ENCODE results near the gene DISC1.

DNA sequence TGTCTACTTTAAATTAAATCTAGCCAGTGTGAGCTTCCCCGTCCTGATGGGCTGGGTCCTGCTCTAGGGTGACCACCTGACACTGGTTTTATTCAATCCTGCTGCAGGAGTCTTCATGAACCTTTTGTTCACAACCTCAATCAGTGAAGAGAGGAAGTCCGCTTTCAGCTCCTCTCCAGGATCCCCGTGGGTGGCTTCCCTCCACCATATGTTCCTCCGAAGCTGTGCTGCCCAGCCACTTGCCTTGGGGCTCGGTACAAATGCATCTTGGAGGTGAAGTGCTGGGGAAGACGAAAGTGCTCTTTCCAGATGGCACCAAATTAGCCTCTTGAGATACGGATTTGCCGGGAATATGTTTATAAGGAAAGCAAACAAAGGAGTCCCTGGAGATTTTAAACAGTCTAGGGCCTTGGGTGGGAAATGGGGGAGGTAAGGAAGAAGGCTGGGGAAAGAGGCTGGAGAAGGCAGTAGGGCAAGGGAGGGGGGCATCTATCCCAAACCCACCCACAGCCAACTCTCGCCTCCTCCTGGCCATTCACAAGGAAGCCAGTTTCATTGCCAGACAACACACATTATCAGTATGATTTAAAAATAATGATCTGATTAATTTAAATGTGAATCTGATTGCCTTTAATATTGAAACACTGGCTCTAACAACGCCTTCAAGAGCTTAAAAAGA lies 430.8 kb downstream of the DISC1 start:
- TF ChIP-seq, protein P1, sequence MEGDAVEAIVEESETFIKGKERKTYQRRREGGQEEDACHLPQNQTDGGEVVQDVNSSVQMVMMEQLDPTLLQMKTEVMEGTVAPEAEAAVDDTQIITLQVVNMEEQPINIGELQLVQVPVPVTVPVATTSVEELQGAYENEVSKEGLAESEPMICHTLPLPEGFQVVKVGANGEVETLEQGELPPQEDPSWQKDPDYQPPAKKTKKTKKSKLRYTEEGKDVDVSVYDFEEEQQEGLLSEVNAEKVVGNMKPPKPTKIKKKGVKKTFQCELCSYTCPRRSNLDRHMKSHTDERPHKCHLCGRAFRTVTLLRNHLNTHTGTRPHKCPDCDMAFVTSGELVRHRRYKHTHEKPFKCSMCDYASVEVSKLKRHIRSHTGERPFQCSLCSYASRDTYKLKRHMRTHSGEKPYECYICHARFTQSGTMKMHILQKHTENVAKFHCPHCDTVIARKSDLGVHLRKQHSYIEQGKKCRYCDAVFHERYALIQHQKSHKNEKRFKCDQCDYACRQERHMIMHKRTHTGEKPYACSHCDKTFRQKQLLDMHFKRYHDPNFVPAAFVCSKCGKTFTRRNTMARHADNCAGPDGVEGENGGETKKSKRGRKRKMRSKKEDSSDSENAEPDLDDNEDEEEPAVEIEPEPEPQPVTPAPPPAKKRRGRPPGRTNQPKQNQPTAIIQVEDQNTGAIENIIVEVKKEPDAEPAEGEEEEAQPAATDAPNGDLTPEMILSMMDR (IDR thresholded peaks at IDR 0.05), result no peak
- TF ChIP-seq POLR2A (IDR thresholded peaks at IDR 0.05), result no peak
